ENCODE results near the gene LIME1.

Gene LIME1

GRCh38 chr20:63744574-63745423 lies 8.3 kb downstream of the LIME1 start:
- TF ChIP-seq GATA3 (IDR thresholded peaks at IDR 0.05; ENCODE audit: low read depth, low read length), result no peak
- TF ChIP-seq GATA2 (IDR thresholded peaks at IDR 0.05; ENCODE audit: low read depth, low read length), result no peak

- TF ChIP-seq GATA2 (IDR thresholded peaks at IDR 0.05; ENCODE audit: low read depth, low read length), result no peak
- no peak for TF ChIP-seq GATA3 (IDR thresholded peaks at IDR 0.05; ENCODE audit: low read depth, low read length)
Observed at GRCh38 chr20:63745424-63745805, 9.0 kb downstream of the LIME1 start.

- TF ChIP-seq GATA2 (IDR thresholded peaks at IDR 0.05; ENCODE audit: low read depth, low read length) (no peak), GATA3 (IDR thresholded peaks at IDR 0.05; ENCODE audit: low read depth, low read length) (no peak)
Observed at GRCh38 chr20:63745961-63746731, 9.7 kb downstream of the LIME1 start.

- TF ChIP-seq GATA2 (IDR thresholded peaks at IDR 0.05; ENCODE audit: low read depth, low read length) (no peak), GATA3 (IDR thresholded peaks at IDR 0.05; ENCODE audit: low read depth, low read length) (no peak)
Observed at GRCh38 chr20:63746751-63747315, 10.4 kb downstream of the LIME1 start.

- TF ChIP-seq GATA3 (IDR thresholded peaks at IDR 0.05; ENCODE audit: low read depth, low read length) (no peak), GATA2 (IDR thresholded peaks at IDR 0.05; ENCODE audit: low read depth, low read length) (no peak)
Observed at GRCh38 chr20:63747622-63748069, 11.2 kb downstream of the LIME1 start.

- TF ChIP-seq GATA3 (IDR thresholded peaks at IDR 0.05; ENCODE audit: low read depth, low read length) (no peak), GATA2 (IDR thresholded peaks at IDR 0.05; ENCODE audit: low read depth, low read length) (no peak)
Observed at GRCh38 chr20:63748070-63748933, 11.8 kb downstream of the LIME1 start.

GRCh38 chr20:63748934-63749270 lies 12.4 kb downstream of the LIME1 start:
- no peak for TF ChIP-seq GATA3 (IDR thresholded peaks at IDR 0.05; ENCODE audit: low read depth, low read length)
- no peak for TF ChIP-seq GATA2 (IDR thresholded peaks at IDR 0.05; ENCODE audit: low read depth, low read length)

GRCh38 chr20:63749597-63750508 lies 13.4 kb downstream of the LIME1 start:
- TF ChIP-seq GATA3 (IDR thresholded peaks at IDR 0.05; ENCODE audit: low read depth, low read length) (no peak), GATA2 (IDR thresholded peaks at IDR 0.05; ENCODE audit: low read depth, low read length) (no peak)

GRCh38 chr20:63750807-63751470 lies 14.5 kb downstream of the LIME1 start:
- TF ChIP-seq GATA2 (IDR thresholded peaks at IDR 0.05; ENCODE audit: low read depth, low read length) (no peak), GATA3 (IDR thresholded peaks at IDR 0.05; ENCODE audit: low read depth, low read length) (no peak)

GRCh38 chr20:63751471-63752271 lies 15.2 kb downstream of the LIME1 start:
- no peak for TF ChIP-seq GATA3 (IDR thresholded peaks at IDR 0.05; ENCODE audit: low read depth, low read length)
- no peak for TF ChIP-seq GATA2 (IDR thresholded peaks at IDR 0.05; ENCODE audit: low read depth, low read length)

GRCh38 chr20:63752411-63753101 lies 16.1 kb downstream of the LIME1 start:
- TF ChIP-seq GATA3 (IDR thresholded peaks at IDR 0.05; ENCODE audit: low read depth, low read length), result no peak
- no peak for TF ChIP-seq GATA2 (IDR thresholded peaks at IDR 0.05; ENCODE audit: low read depth, low read length)

All from SH-SY5Y (cell line).